ENCODE data around the gene F8A3.
"Not testable (repeated sequence)": the region's sequence is repeated elsewhere in the genome, so short reads cannot be mapped to it uniquely, and the experiment has no call there.

F8A3 gene

DNA sequence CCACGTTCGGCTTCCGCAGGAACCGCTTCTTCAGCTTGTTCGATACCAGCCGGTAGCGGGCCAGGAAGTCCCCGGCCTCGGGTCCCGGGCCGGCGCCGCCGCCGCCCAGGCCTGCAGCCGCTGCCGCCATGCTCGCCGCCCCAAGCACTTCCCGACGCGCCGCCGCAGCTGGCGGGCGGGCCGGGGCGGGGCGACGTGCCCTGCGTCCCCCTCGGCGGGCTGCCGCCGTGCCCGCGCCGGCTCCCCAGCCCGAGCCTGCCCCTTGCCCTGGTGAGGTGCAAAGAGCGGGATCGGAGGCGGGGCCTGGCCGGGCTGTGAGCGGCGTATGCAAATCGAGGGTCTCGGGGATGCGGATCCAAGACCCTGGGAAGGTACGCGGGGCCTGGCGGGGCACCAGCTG is at the start of gene F8A3:
TSS of gene F8A3 (minus strand) at position 150 of the 400 bp plus-strand sequence. CDS start at position 130, 20 bp downstream.
- DNase-seq (ENCODE audit: low read depth in 3 of 3, low spot score in 1 of 3), result not testable (repeated sequence)

DNA sequence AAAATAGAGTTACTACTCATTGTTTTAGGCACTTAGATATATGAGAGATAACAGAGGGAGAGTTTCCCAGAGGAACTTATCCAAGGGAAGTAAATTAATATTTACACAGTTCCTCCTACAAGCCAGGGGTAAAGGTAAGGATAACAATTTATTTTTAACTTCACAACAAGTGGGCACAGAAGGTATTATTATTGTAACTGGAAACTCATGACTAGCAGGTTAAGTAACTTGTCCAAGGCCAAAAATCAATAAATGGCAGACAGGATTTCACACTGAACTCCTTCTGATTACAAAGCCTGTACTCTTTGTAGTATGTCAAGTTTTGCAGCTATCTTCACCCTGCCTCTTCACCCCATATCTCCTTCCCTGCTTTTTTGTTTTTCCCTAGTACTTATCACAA is 46.9 kb upstream of the F8A3 start:
- DNase-seq (ENCODE audit: low read depth in 3 of 3, low spot score in 1 of 3), result no peak

DNA sequence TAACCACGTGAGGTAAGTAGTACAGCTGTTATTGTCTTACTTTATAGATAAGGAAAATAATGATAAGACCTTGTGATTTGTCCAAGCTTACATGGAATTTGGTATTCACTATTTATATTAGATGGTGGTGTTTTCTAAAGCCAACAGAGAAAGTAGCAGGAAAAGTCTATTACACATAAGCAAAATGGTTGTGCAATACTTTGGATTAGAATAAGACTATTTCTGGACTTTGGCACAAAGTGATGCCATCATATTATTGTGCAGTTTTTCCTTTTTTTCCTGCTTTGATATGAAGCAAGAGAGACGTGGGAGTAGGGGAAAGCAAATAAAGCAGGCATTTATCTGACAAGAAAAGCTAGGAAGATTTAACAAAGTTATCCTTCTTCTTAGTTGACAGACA is 36.7 kb upstream of the F8A3 start:
- not testable (repeated sequence) for DNase-seq (ENCODE audit: low read depth in 3 of 3, low spot score in 1 of 3)

GRCh38 chrX:155491421-155491820 is 33.0 kb upstream of the F8A3 start:
- DNase-seq (ENCODE audit: low read depth in 3 of 3, low spot score in 1 of 3), result not testable (repeated sequence)

DNA sequence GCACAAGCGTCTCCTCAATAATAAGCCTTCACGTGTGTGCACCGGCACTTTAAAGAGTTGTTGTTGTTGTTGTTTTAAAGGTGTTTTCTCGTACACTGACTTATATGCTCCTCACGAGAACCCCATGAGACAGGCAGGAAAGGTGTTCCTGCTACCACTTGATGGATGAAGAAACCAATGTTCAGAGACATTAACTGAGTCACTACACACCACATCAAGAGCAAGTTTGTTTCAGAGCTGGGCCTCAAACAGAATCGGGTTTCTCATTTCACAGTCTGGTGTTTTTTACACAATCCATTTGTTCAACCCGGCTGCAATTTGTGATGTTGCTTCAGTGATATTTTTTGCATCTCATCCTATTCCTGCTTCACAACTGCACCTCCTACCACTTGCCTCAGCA is 18.7 kb upstream of the F8A3 start:
- DNase-seq (ENCODE audit: low read depth in 3 of 3, low spot score in 1 of 3), result not testable (repeated sequence)

DNA sequence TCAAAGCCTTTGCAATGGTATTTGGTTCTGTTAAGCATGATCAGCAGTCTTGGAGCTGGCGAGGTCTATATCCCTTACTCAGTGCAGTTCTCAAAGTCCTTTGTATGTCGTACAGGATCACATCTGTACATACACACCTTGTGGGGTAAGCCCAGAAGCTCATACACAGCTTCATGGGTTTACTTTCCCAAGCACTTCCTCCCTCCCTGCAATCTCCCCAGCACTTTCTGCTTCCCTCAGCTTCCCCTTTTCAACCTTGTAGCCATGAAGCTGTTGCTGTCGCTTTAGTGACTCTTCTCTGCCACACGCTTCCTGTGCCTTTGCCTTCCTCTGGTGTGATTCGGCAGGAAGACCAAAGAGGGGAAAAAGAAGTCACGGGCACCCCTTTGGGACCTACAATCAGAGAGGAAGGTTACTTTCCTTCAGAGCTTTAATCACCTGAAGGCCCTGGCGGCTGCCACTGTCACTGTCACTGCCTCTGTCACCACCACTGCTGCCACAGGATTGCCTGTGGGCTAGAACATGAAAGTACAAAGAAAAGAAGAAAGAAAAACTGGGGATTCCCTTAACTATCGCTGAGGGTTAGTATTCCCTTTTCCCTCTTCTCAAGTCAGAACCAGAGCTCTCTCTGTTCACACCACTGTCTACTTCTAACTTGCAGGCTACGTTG is 8.0 kb upstream of the F8A3 start:
- DNase-seq (ENCODE audit: low read depth in 3 of 3, low spot score in 1 of 3), result not testable (repeated sequence)

DNA sequence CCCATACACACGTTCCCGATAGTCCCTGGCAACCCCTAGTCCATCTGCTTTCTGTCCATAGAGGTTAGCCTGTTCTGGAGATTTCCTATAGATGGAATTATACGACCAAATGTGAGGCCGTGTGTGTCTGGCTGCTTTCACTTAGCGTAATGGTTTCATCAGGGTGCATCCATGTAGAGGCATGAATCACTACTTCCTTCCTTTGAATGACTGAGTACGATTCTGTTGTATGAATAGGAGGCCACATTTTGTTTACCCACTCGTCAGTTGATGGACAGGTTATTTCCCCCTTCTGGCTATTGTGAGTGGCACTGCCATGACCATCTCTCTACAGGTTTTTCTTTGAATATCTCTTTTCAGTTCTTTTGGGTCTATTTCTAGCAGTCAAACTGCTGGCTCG is 2.1 kb upstream of the F8A3 start:
- DNase-seq (ENCODE audit: low read depth in 3 of 3, low spot score in 1 of 3), result not testable (repeated sequence)

GRCh38 chrX:155457761-155458447 is 516 bp downstream of the F8A3 start:
- DNase-seq (ENCODE audit: low read depth in 3 of 3, low spot score in 1 of 3), result not testable (repeated sequence)

DNA sequence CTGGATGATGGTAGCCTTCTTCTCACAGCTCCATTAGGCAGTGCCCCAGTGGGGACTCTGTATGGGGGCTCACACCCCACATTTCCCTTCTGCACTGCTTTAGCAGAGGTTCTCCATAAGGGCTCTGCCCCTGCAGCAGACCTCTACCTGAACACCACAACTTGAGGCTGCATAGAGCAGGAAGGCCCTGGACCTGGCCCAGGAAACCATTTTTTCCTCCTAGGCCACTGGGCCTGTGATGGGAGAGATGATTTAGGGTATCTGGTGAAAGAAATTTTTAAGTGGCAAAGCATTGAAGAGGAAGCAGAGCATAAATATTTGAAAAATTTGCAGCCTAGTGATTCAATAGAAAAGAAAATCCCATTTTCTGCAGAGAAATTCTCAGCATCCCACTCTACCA is 17.3 kb downstream of the F8A3 start:
- no peak for DNase-seq (ENCODE audit: low read depth in 3 of 3, low spot score in 1 of 3)

GRCh38 chrX:155435744-155436112 is 22.7 kb downstream of the F8A3 start:
- DNase-seq (ENCODE audit: low read depth in 3 of 3, low spot score in 1 of 3), result no peak

- DNase-seq (ENCODE audit: low read depth in 3 of 3, low spot score in 1 of 3), result no peak
These were observed 23.3 kb downstream of the F8A3 start for GRCh38 chrX:155434906-155435743.

DNA sequence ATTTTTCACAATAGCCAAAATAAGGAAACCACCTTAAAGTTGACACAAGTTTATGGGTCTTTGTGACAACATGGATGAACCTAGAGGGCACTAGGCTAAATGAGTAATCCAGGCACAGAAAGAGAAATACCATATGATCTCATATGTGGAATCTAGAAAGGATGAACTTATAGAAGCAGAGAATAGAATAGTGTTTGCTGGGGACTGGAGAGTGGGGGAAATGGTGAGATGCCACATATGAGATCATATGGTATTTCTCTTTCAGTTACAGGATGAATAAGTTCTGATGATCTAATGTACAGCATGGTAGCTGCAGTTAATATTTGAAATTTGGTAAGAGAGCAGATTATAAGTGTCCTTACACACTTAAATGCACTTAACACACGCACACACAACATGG is 40.7 kb downstream of the F8A3 start:
- DNase-seq (ENCODE audit: low read depth in 3 of 3, low spot score in 1 of 3), result no peak

Measured in stimulated activated CD4-positive, alpha-beta T cell treated with anti-CD3 and anti-CD28 coated beads, TNF-alpha, amount 100 ng/mL, for 1 hour (primary cell).